HepG2 (cell line): ENCODE results near the gene LAMA5. TPM values are rescaled to one million over a fixed set of nuclear protein-coding genes. Genes with fewer than 3 reads are reported as not detected.

Experiments used
- ARHGAP35 ChIP-seq: sonication (generic); formaldehyde crosslinking; IDR thresholded peaks from 2 replicates; pipeline ENCODE4 v1.9.0; 2022; ENCODE audit warnings: mild to moderate bottlenecking, inconsistent platforms, moderate library complexity, missing genetic modification reagents, borderline replicate concordance
- DPF2 ChIP-seq: sonication (generic); formaldehyde crosslinking; IDR thresholded peaks from 2 replicates; pipeline ENCODE4 v1.4.0; 2020; ENCODE audit warnings: mild to moderate bottlenecking, low read depth, missing genetic modification reagents, borderline replicate concordance
- EED ChIP-seq: sonication (generic); formaldehyde crosslinking; IDR thresholded peaks from 2 replicates; pipeline ENCODE4 v1.5.0; 2020; ENCODE audit warnings: mild to moderate bottlenecking, missing genetic modification reagents
- NR2C2 ChIP-seq: sonication (generic); formaldehyde crosslinking; IDR thresholded peaks from 2 replicates; pipeline ENCODE4 v1.4.0; 2020; ENCODE audit warnings: missing genetic modification reagents, mild to moderate bottlenecking, moderate library complexity, borderline replicate concordance
- PAWR ChIP-seq: sonication (generic); formaldehyde crosslinking; IDR thresholded peaks from 2 replicates; pipeline ENCODE4 v1.4.0; 2020; ENCODE audit warnings: missing genetic modification reagents, mild to moderate bottlenecking, borderline replicate concordance
- RCOR2 ChIP-seq: IDR thresholded peaks from 2 replicates; pipeline ENCODE4 v1.6.1; 2016; ENCODE audit warnings: missing biosample characterization, missing genetic modification reagents
- SYNCRIP ChIP-seq: fragments of 200-400 bp; formaldehyde crosslinking; IDR thresholded peaks from 2 replicates; pipeline ENCODE4 v1.6.1; 2018; ENCODE audit warnings: mild to moderate bottlenecking, low read depth, low read length; ENCODE audit not compliant: insufficient read depth
- TBX2 ChIP-seq: sonication (generic); formaldehyde crosslinking; IDR thresholded peaks from 2 replicates; pipeline ENCODE4 v1.5.0; 2020; ENCODE audit warnings: missing genetic modification reagents, mild to moderate bottlenecking, borderline replicate concordance
- TBX3 ChIP-seq: fragments of 450-650 bp; IDR thresholded peaks from 2 replicates; pipeline ENCODE4 v1.6.1; 2017; ENCODE audit warnings: antibody characterized with exemption, mild to moderate bottlenecking, inconsistent platforms, borderline replicate concordance
- ZNF282 ChIP-seq: fragments of 450-650 bp; IDR thresholded peaks from 2 replicates; pipeline ENCODE4 v1.6.1; 2018; ENCODE audit not compliant: partially characterized antibody
- ZNF296 ChIP-seq: sonication (generic); formaldehyde crosslinking; conservative IDR thresholded peaks from 2 replicates; pipeline ENCODE4 v1.5.0; 2020; ENCODE audit warnings: mild to moderate bottlenecking, missing genetic modification reagents
- ZNF446 ChIP-seq: sonication (generic); formaldehyde crosslinking; IDR thresholded peaks from 2 replicates; pipeline ENCODE4 v1.5.0; 2020; ENCODE audit warnings: mild to moderate bottlenecking, missing genetic modification reagents
- ZNF564 ChIP-seq: sonication (generic); formaldehyde crosslinking; IDR thresholded peaks from 2 replicates; pipeline ENCODE4 v1.8.1; 2023; ENCODE audit warnings: mild to moderate bottlenecking, missing genetic modification reagents
- ZNF615 ChIP-seq: sonication (generic); formaldehyde crosslinking; IDR thresholded peaks from 2 replicates; pipeline ENCODE4 v1.5.0; 2020; ENCODE audit warnings: mild to moderate bottlenecking, missing genetic modification reagents, borderline replicate concordance
- ZSCAN30 ChIP-seq: sonication (generic); formaldehyde crosslinking; IDR thresholded peaks from 2 replicates; pipeline ENCODE4 v1.5.0; 2020; ENCODE audit warnings: mild to moderate bottlenecking, missing genetic modification reagents
- polyA plus RNA-seq, 8 experiments: library from polyadenylated mRNA; depleted of rRNA in 3 of 8; stranded (reverse) in 7 of 8; unstranded in 1 of 8; fragments of >200 nt; fragmentation: Illumina TruSeq in 4 of 8; extraction: Trizol in 4 of 8; gene quantifications; 2 replicates each; pipeline versions ENCODE4 v1.2.1 to v1.2.3, GENCODE V29; 2011 to 2016; ENCODE audit warnings: low read depth in 4 of 8, missing spikeins in 1 of 8, mixed read lengths in 1 of 8; ENCODE audit not compliant: insufficient read depth in 1 of 8
- total RNA-seq, 5 experiments: library from RNA; depleted of rRNA; stranded (reverse); fragments of >200 nt; fragmentation: Illumina TruSeq; extraction: Trizol; gene quantifications; 2 replicates each; pipeline ENCODE4 v1.2.3, GENCODE V29; 2016; ENCODE audit warnings: low read depth in 1 of 5
- TF ChIP-seq, protein P1 (sequence below): sonication (generic); formaldehyde crosslinking; IDR thresholded peaks from 2 replicates; pipeline ENCODE4 v1.5.0; 2020; ENCODE audit warnings: mild to moderate bottlenecking, missing genetic modification reagents
- TF ChIP-seq, protein P2 (sequence below): sonication (generic); formaldehyde crosslinking; IDR thresholded peaks from 2 replicates; pipeline ENCODE4 v1.4.0; 2020; ENCODE audit warnings: mild to moderate bottlenecking, missing genetic modification reagents
- TF ChIP-seq, protein P3 (sequence below): IDR thresholded peaks from 2 replicates; pipeline ENCODE4 v1.6.1; 2018; ENCODE audit warnings: missing genetic modification reagents
- TF ChIP-seq, protein P4 (sequence below): sonication (generic); formaldehyde crosslinking; conservative IDR thresholded peaks from 2 replicates; pipeline ENCODE4 v1.4.0; 2020; ENCODE audit warnings: missing genetic modification reagents
- TF ChIP-seq, protein P5 (sequence below), 2 experiments: fragments of 450-650 bp in 1 of 2; sonication (generic) in 1 of 2; formaldehyde crosslinking; IDR thresholded peaks; 2 replicates each; pipeline versions ENCODE4 v1.5.0 to v1.8.0; 2020 to 2022; ENCODE audit warnings: mild to moderate bottlenecking in 1 of 2, missing genetic modification reagents in 1 of 2

LAMA5 gene
- total and polyA plus RNA-seq, 2 of the 13 experiments (the other 11 are each of a cell fraction or from before 2014, with no cell fraction given): 21.0 to 44.7 TPM

DNA sequence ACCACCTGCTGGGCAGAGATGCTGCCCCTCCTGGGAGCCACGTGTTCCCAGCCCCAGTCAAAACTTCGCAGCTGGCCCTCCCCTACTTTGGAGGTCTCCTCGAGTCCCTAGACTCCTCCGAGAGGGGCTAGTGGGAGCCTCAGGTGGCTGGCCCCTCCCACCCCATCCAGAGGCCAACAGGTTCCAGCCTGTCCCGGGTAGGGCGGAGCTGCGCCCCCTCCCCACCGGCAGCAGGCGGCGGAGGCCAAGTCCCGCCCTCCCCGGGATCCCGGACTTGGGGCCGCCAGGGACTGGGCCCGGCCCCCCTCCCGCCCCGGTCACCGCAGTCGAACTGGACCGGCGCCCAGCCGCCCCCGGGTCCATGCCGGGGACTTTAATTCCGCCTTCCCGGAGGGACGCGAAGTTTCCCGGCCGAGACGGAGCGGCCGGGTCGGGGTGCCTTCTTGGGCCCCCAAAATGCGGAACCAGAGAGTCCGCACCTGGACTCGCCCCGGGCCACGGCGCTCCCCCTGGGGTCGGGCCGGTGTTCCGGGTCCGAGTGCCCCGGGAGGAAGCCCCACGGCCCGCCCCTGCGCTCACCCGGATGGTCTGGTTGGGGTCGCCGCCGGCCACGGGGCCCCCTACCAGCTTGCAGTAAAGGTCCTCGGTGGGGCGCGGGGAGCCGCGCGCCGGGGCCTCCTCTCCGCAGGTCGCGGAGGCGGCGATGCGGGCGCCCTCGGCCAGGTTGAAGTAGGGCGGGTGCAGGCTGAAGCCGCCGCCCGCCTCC is 559 bp downstream of the LAMA5 start (continued):
- TF ChIP-seq, protein P1, sequence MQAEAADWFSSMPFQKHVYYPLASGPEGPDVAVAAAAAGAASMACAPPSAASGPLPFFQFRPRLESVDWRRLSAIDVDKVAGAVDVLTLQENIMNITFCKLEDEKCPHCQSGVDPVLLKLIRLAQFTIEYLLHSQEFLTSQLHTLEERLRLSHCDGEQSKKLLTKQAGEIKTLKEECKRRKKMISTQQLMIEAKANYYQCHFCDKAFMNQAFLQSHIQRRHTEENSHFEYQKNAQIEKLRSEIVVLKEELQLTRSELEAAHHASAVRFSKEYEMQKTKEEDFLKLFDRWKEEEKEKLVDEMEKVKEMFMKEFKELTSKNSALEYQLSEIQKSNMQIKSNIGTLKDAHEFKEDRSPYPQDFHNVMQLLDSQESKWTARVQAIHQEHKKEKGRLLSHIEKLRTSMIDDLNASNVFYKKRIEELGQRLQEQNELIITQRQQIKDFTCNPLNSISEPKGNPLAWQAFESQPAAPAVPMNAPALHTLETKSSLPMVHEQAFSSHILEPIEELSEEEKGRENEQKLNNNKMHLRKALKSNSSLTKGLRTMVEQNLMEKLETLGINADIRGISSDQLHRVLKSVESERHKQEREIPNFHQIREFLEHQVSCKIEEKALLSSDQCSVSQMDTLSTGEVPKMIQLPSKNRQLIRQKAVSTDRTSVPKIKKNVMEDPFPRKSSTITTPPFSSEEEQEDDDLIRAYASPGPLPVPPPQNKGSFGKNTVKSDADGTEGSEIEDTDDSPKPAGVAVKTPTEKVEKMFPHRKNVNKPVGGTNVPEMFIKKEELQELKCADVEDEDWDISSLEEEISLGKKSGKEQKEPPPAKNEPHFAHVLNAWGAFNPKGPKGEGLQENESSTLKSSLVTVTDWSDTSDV (CRISPR knock-in tag): no peak
- TF ChIP-seq, protein P2, sequence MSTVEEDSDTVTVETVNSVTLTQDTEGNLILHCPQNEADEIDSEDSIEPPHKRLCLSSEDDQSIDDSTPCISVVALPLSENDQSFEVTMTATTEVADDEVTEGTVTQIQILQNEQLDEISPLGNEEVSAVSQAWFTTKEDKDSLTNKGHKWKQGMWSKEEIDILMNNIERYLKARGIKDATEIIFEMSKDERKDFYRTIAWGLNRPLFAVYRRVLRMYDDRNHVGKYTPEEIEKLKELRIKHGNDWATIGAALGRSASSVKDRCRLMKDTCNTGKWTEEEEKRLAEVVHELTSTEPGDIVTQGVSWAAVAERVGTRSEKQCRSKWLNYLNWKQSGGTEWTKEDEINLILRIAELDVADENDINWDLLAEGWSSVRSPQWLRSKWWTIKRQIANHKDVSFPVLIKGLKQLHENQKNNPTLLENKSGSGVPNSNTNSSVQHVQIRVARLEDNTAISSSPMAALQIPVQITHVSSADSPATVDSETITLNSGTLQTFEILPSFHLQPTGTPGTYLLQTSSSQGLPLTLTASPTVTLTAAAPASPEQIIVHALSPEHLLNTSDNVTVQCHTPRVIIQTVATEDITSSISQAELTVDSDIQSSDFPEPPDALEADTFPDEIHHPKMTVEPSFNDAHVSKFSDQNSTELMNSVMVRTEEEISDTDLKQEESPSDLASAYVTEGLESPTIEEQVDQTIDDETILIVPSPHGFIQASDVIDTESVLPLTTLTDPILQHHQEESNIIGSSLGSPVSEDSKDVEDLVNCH (CRISPR knock-in tag): no peak
- TF ChIP-seq PAWR (CRISPR knock-in tag) (no peak), ZNF446 (CRISPR knock-in tag) (no peak; the same call in 1 of the 2 replicates), TBX3 (no peak), ZNF615 (CRISPR knock-in tag) (no peak), RCOR2 (CRISPR knock-in tag) (no peak), TBX2 (CRISPR knock-in tag) (peak; percentile 66; the same call in 1 of the 2 replicates), DPF2 (no peak), SYNCRIP (no peak), EED (CRISPR knock-in tag) (no peak), ARHGAP35 (peak; percentile 61; the same call in 1 of the 2 replicates), ZSCAN30 (CRISPR knock-in tag) (no peak), ZNF564 (CRISPR knock-in tag) (0 out of 2 replicates have a peak, but pooled peaks have one; percentile 7), ZNF296 (CRISPR knock-in tag) (no peak), ZNF282 (no peak), NR2C2 (CRISPR knock-in tag) (no peak)
- TF ChIP-seq, protein P3, sequence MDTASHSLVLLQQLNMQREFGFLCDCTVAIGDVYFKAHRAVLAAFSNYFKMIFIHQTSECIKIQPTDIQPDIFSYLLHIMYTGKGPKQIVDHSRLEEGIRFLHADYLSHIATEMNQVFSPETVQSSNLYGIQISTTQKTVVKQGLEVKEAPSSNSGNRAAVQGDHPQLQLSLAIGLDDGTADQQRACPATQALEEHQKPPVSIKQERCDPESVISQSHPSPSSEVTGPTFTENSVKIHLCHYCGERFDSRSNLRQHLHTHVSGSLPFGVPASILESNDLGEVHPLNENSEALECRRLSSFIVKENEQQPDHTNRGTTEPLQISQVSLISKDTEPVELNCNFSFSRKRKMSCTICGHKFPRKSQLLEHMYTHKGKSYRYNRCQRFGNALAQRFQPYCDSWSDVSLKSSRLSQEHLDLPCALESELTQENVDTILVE: peak; percentile 96
- TF ChIP-seq, protein P4, sequence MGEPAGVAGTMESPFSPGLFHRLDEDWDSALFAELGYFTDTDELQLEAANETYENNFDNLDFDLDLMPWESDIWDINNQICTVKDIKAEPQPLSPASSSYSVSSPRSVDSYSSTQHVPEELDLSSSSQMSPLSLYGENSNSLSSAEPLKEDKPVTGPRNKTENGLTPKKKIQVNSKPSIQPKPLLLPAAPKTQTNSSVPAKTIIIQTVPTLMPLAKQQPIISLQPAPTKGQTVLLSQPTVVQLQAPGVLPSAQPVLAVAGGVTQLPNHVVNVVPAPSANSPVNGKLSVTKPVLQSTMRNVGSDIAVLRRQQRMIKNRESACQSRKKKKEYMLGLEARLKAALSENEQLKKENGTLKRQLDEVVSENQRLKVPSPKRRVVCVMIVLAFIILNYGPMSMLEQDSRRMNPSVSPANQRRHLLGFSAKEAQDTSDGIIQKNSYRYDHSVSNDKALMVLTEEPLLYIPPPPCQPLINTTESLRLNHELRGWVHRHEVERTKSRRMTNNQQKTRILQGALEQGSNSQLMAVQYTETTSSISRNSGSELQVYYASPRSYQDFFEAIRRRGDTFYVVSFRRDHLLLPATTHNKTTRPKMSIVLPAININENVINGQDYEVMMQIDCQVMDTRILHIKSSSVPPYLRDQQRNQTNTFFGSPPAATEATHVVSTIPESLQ: no peak
- TF ChIP-seq, protein P5, sequence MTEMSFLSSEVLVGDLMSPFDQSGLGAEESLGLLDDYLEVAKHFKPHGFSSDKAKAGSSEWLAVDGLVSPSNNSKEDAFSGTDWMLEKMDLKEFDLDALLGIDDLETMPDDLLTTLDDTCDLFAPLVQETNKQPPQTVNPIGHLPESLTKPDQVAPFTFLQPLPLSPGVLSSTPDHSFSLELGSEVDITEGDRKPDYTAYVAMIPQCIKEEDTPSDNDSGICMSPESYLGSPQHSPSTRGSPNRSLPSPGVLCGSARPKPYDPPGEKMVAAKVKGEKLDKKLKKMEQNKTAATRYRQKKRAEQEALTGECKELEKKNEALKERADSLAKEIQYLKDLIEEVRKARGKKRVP (CRISPR knock-in tag; IDR thresholded peaks at IDR 0.05): no peak
